H9 (cell line): Measurements from ENCODE around the gene ZNF622. TPM values are rescaled to one million over a fixed set of nuclear protein-coding genes. Genes with fewer than 3 reads are reported as not detected.

Experiments
- DNase-seq: peaks from one replicate; pipeline ENCODE4 v3.0.0-alpha.2; 2017
- H2AFZ ChIP-seq: one replicate; pipeline ENCODE4 v1.6.1; 2013; ENCODE audit warnings: mild to moderate bottlenecking, low read length, control low read depth, moderate library complexity
- H2AK5ac ChIP-seq: 2 replicates; pipeline ENCODE4 v1.6.1; 2013; ENCODE audit warnings: low read length, control low read depth, mixed read lengths; ENCODE audit not compliant: insufficient read length
- H2BK120ac ChIP-seq: one replicate; pipeline ENCODE4 v1.6.1; 2013; ENCODE audit warnings: low read depth, mild to moderate bottlenecking, low read length, control low read depth, inconsistent platforms; ENCODE audit not compliant: poor library complexity, severe bottlenecking
- H2BK12ac ChIP-seq: 2 replicates; pipeline ENCODE4 v1.6.1; 2013; ENCODE audit warnings: low read length, control low read depth, mixed read lengths, low read depth; ENCODE audit not compliant: insufficient read length
- H2BK15ac ChIP-seq: 2 replicates; pipeline ENCODE4 v1.6.1; 2013; ENCODE audit warnings: low read depth, low read length, control low read depth
- H2BK20ac ChIP-seq: one replicate; pipeline ENCODE4 v1.6.1; 2013; ENCODE audit warnings: low read depth, mild to moderate bottlenecking, low read length, control low read depth, inconsistent platforms; ENCODE audit not compliant: poor library complexity, severe bottlenecking
- H2BK5ac ChIP-seq: 2 replicates; pipeline ENCODE4 v1.6.1; 2013; ENCODE audit warnings: low read length, control low read depth, mixed read lengths; ENCODE audit not compliant: insufficient read length
- H3K14ac ChIP-seq: 2 replicates; pipeline ENCODE4 v1.6.1; 2013; ENCODE audit warnings: low read length, control low read depth; ENCODE audit not compliant: insufficient read depth
- H3K18ac ChIP-seq: 2 replicates; pipeline ENCODE4 v1.6.1; 2013; ENCODE audit warnings: low read depth, mild to moderate bottlenecking, mixed read lengths, low read length, control low read depth; ENCODE audit not compliant: insufficient read length
- H3K23ac ChIP-seq: 2 replicates; pipeline ENCODE4 v1.6.1; 2013; ENCODE audit warnings: low read length, control low read depth, mixed read lengths, low read depth; ENCODE audit not compliant: insufficient read length
- H3K23me2 ChIP-seq: 2 replicates; pipeline ENCODE4 v1.6.1; 2013; ENCODE audit warnings: low read depth, mild to moderate bottlenecking, mixed read lengths, low read length, control low read depth; ENCODE audit not compliant: insufficient read length, poor library complexity, severe bottlenecking
- H3K27ac ChIP-seq: 2 replicates; pipeline ENCODE4 v1.5.1; 2013; ENCODE audit warnings: low read length, control low read depth, mixed read lengths, low read depth; ENCODE audit not compliant: insufficient read length
- H3K27me3 ChIP-seq: 2 replicates; pipeline ENCODE4 v1.6.1; 2013; ENCODE audit warnings: low read length, control low read depth, inconsistent platforms; ENCODE audit not compliant: insufficient read depth
- H3K4ac ChIP-seq: 2 replicates; pipeline ENCODE4 v1.6.1; 2013; ENCODE audit warnings: low read depth, mild to moderate bottlenecking, control low read depth, inconsistent platforms, low read length, moderate library complexity
- H3K4me1 ChIP-seq: 2 replicates; pipeline ENCODE4 v1.6.1; 2013; ENCODE audit warnings: low read length, control low read depth, inconsistent platforms; ENCODE audit not compliant: insufficient read depth
- H3K4me2 ChIP-seq: 2 replicates; pipeline ENCODE4 v1.6.1; 2013; ENCODE audit warnings: low read length, control low read depth, mixed read lengths; ENCODE audit not compliant: insufficient read length, insufficient read depth
- H3K56ac ChIP-seq: 2 replicates; pipeline ENCODE4 v1.6.1; 2013; ENCODE audit warnings: low read depth, mild to moderate bottlenecking, mixed read lengths, low read length, control low read depth; ENCODE audit not compliant: insufficient read length
- H3K79me1 ChIP-seq: 2 replicates; pipeline ENCODE4 v1.6.1; 2013; ENCODE audit warnings: low read depth, mild to moderate bottlenecking, moderate library complexity, low read length, control low read depth, inconsistent platforms; ENCODE audit not compliant: insufficient read depth, poor library complexity, severe bottlenecking
- H3K79me2 ChIP-seq: 2 replicates; pipeline ENCODE4 v1.6.1; 2013; ENCODE audit warnings: low read length, control low read depth, inconsistent platforms; ENCODE audit not compliant: insufficient read depth
- H3K9ac ChIP-seq: 2 replicates; pipeline ENCODE4 v1.6.1; 2013; ENCODE audit warnings: low read length, control low read depth, mixed read lengths; ENCODE audit not compliant: insufficient read length; ENCODE audit errors: extremely low read depth
- H3K9me3 ChIP-seq: one replicate; pipeline ENCODE4 v1.6.1; 2013; ENCODE audit warnings: low read depth, low read length, inconsistent platforms; ENCODE audit not compliant: control insufficient read depth
- H3T11ph ChIP-seq: one replicate; pipeline ENCODE4 v1.6.1; 2013; ENCODE audit warnings: mild to moderate bottlenecking, low read length, control low read depth, inconsistent platforms
- H4K20me1 ChIP-seq: one replicate; pipeline ENCODE4 v1.6.1; 2013; ENCODE audit not compliant: control insufficient read depth, insufficient read length, insufficient read depth
- H4K5ac ChIP-seq: 2 replicates; pipeline ENCODE4 v1.6.1; 2013; ENCODE audit warnings: low read depth, mild to moderate bottlenecking, mixed read lengths, low read length, control low read depth; ENCODE audit not compliant: insufficient read length
- H4K8ac ChIP-seq: replicated peaks from 2 replicates; pipeline ENCODE4 v1.6.1; 2013; ENCODE audit warnings: low read length, control low read depth, mixed read lengths, low read depth; ENCODE audit not compliant: insufficient read length
- H4K91ac ChIP-seq: 2 replicates; pipeline ENCODE4 v1.6.1; 2013; ENCODE audit warnings: low read depth, mild to moderate bottlenecking, moderate library complexity, mixed read lengths, low read length, control low read depth; ENCODE audit not compliant: insufficient read length
- H3K27ac Mint-ChIP-seq, 3 experiments: 2 replicates in 2 of 3; 3 replicates in 1 of 3; pipeline ENCODE4 v1.8.0; 2020 to 2021; ENCODE audit warnings: mixed read lengths in 3 of 3, mild to moderate bottlenecking in 1 of 3, moderate library complexity in 1 of 3
- H3K27me3 Mint-ChIP-seq: 2 replicates; pipeline ENCODE4 v1.8.0; 2021; ENCODE audit warnings: low read depth, mild to moderate bottlenecking, moderate library complexity, mixed read lengths
- H3K36me3 Mint-ChIP-seq, 3 experiments: 2 replicates in 2 of 3; 3 replicates in 1 of 3; pipeline ENCODE4 v1.8.0; 2020 to 2021; ENCODE audit warnings: low read depth in 3 of 3, mixed read lengths in 3 of 3; ENCODE audit not compliant: insufficient read depth in 1 of 3
- H3K4me1 Mint-ChIP-seq, 2 experiments: 2 replicates each; pipeline ENCODE4 v1.8.0; 2020; ENCODE audit warnings: mixed read lengths in 2 of 2
- H3K4me3 Mint-ChIP-seq, 2 experiments: 2 replicates in 1 of 2; 3 replicates in 1 of 2; pipeline ENCODE4 v1.8.0; 2020 to 2021; ENCODE audit warnings: mild to moderate bottlenecking in 2 of 2, mixed read lengths in 2 of 2, moderate library complexity in 1 of 2
- H3K9me3 Mint-ChIP-seq, 2 experiments: 2 replicates in 1 of 2; 3 replicates in 1 of 2; pipeline ENCODE4 v1.8.0; 2020; ENCODE audit warnings: mild to moderate bottlenecking in 2 of 2, mixed read lengths in 2 of 2, moderate library complexity in 1 of 2
- total RNA-seq: library from RNA; stranded (reverse); gene quantifications from 2 replicates; pipeline ENCODE4 v1.2.1, GENCODE V29; 2021
- TF ChIP-seq, protein P1 (sequence below): fragments of 200-600 bp; sonication (generic); conservative IDR thresholded peaks from 3 replicates; pipeline ENCODE4 v1.8.0; 2021; ENCODE audit warnings: antibody characterized with exemption, mild to moderate bottlenecking

ZNF622 gene
- total RNA-seq, 1 experiment from 2014 or later: 42.2 TPM

DNA sequence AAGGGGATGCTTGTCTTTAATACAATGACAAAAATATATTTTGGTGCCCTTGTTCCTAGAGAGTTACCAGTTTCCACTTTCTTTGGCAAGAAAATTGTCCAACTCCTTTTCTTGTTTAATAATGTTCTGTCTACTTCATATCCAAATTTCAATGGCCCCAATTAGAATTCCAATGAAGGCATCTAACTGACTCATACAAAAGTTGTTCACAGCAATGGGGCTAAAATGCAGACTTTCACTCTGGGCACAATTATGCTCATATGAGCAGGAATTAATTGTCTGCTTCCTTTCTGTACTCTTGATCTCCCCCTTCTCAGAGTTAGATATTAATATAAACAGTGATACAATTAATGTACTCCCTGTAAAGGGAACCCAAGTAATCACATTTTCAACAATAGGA, 42.1 kb upstream of the ZNF622 start:
- H2AFZ ChIP-seq: no peak overlapping the region
- H3K9ac ChIP-seq: no peak overlapping the region
- TF ChIP-seq, protein P1, sequence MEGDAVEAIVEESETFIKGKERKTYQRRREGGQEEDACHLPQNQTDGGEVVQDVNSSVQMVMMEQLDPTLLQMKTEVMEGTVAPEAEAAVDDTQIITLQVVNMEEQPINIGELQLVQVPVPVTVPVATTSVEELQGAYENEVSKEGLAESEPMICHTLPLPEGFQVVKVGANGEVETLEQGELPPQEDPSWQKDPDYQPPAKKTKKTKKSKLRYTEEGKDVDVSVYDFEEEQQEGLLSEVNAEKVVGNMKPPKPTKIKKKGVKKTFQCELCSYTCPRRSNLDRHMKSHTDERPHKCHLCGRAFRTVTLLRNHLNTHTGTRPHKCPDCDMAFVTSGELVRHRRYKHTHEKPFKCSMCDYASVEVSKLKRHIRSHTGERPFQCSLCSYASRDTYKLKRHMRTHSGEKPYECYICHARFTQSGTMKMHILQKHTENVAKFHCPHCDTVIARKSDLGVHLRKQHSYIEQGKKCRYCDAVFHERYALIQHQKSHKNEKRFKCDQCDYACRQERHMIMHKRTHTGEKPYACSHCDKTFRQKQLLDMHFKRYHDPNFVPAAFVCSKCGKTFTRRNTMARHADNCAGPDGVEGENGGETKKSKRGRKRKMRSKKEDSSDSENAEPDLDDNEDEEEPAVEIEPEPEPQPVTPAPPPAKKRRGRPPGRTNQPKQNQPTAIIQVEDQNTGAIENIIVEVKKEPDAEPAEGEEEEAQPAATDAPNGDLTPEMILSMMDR: no peak
- H4K5ac ChIP-seq: no peak overlapping the region
- H3K9me3 Mint-ChIP-seq: no peaks in the 10 kb centered on the region
- no peak overlapping the region for H2AK5ac ChIP-seq
- H4K8ac ChIP-seq: no peak overlapping the region
- no peak overlapping the region for H2BK12ac ChIP-seq
- H2BK20ac ChIP-seq: no peak overlapping the region
- H2BK15ac ChIP-seq: no peak overlapping the region
- H3K56ac ChIP-seq: no peak overlapping the region
- no peak overlapping the region for H3T11ph ChIP-seq
- H3K27me3 Mint-ChIP-seq: no peaks in the 10 kb centered on the region
- H2BK5ac ChIP-seq: no peak overlapping the region
- no peak overlapping the region for H3K18ac ChIP-seq
- no peak overlapping the region for H3K4me3 Mint-ChIP-seq
- no peak overlapping the region for H3K14ac ChIP-seq
- H3K27ac Mint-ChIP-seq: no peak overlapping the region
- no peaks in the 10 kb centered on the region for H3K23me2 ChIP-seq
- no peaks in the 10 kb centered on the region for H3K9me3 ChIP-seq
- H3K79me2 ChIP-seq: no peaks in the 10 kb centered on the region
- H3K27ac ChIP-seq: no peak overlapping the region
- H3K4ac ChIP-seq: no peak overlapping the region
- H3K27me3 ChIP-seq: no peaks in the 10 kb centered on the region
- H3K4me1 Mint-ChIP-seq: peaks cover 9 to 10% of the 10 kb centered on the region in 2 experiments
- no peaks in the 10 kb centered on the region for H3K36me3 Mint-ChIP-seq
- no peak overlapping the region for H3K4me2 ChIP-seq
- H4K91ac ChIP-seq: no peak overlapping the region
- H3K4me1 ChIP-seq: no peaks in the 10 kb centered on the region
- H4K20me1 ChIP-seq: no peaks in the 10 kb centered on the region
- H3K23ac ChIP-seq: no peak overlapping the region
- no peaks in the 10 kb centered on the region for H3K79me1 ChIP-seq
- no peak for DNase-seq
- H2BK120ac ChIP-seq: no peak overlapping the region
